Neuronal stem cell (in vitro differentiated cells): ENCODE measurements around the gene EPHA4.

Source experiments
- DNase-seq: peaks from one replicate; pipeline ENCODE4 v3.0.0-alpha.2; 2013; ENCODE audit warnings: low spot score
- H2AFZ ChIP-seq: one replicate; pipeline ENCODE4 v1.6.1; 2013; ENCODE audit warnings: mild to moderate bottlenecking, low read length, inconsistent platforms
- H2AK5ac ChIP-seq: 2 replicates; pipeline ENCODE4 v1.6.1; 2013; ENCODE audit warnings: low read depth, mild to moderate bottlenecking, inconsistent platforms, low read length, moderate library complexity, mixed read lengths
- H2BK120ac ChIP-seq: 2 replicates; pipeline ENCODE4 v1.6.1; 2013; ENCODE audit warnings: low read depth, mild to moderate bottlenecking, inconsistent platforms, low read length, moderate library complexity, mixed read lengths
- H2BK12ac ChIP-seq: one replicate; pipeline ENCODE4 v1.6.1; 2013; ENCODE audit warnings: low read length, inconsistent platforms
- H2BK15ac ChIP-seq: 2 replicates; pipeline ENCODE4 v1.6.1; 2013; ENCODE audit warnings: mild to moderate bottlenecking, low read length, inconsistent platforms, mixed read lengths
- H2BK5ac ChIP-seq: one replicate; pipeline ENCODE4 v1.6.1; 2013; ENCODE audit warnings: inconsistent platforms, mild to moderate bottlenecking, low read length, moderate library complexity
- H3K14ac ChIP-seq: one replicate; pipeline ENCODE4 v1.6.1; 2013; ENCODE audit warnings: low read length, inconsistent platforms
- H3K18ac ChIP-seq: 2 replicates; pipeline ENCODE4 v1.6.1; 2013; ENCODE audit warnings: low read length, inconsistent platforms
- H3K23ac ChIP-seq: 2 replicates; pipeline ENCODE4 v1.6.1; 2013; ENCODE audit warnings: low read depth, mild to moderate bottlenecking, mixed read lengths, low read length, inconsistent platforms; ENCODE audit not compliant: poor library complexity
- H3K27ac ChIP-seq: replicated peaks from 3 replicates; pipeline ENCODE4 v1.5.1; 2013; ENCODE audit warnings: low read length, inconsistent platforms
- H3K27me3 ChIP-seq, 3 experiments: 2 replicates each; pipeline ENCODE4 v1.6.1; 2013; ENCODE audit warnings: low read length in 3 of 3, mild to moderate bottlenecking in 2 of 3, inconsistent platforms in 1 of 3, low read depth in 1 of 3, mixed read lengths in 1 of 3, moderate library complexity in 1 of 3; ENCODE audit not compliant: control insufficient read depth in 3 of 3, insufficient read depth in 3 of 3
- H3K36me3 ChIP-seq, 2 donors: replicated peaks in 1 of 2; 2 replicates each; pipeline ENCODE4 v1.6.1; 2013; ENCODE audit warnings: low read length in 2 of 2; ENCODE audit not compliant: control insufficient read depth in 2 of 2, insufficient read depth in 2 of 2
- H3K4ac ChIP-seq: 2 replicates; pipeline ENCODE4 v1.6.1; 2013; ENCODE audit warnings: inconsistent platforms, mild to moderate bottlenecking, low read length, moderate library complexity
- H3K4me1 ChIP-seq, 2 donors: 1 replicate in 1 of 2; 2 replicates in 1 of 2; pipeline ENCODE4 v1.6.1; 2013; ENCODE audit warnings: low read length in 2 of 2, low read depth in 1 of 2; ENCODE audit not compliant: control insufficient read depth in 2 of 2, insufficient read depth in 1 of 2
- H3K4me2 ChIP-seq: one replicate; pipeline ENCODE4 v1.6.1; 2013; ENCODE audit warnings: mild to moderate bottlenecking, low read length, inconsistent platforms; ENCODE audit not compliant: insufficient read depth, poor library complexity, severe bottlenecking
- H3K4me3 ChIP-seq, 2 donors: 2 replicates each; pipeline ENCODE4 v1.5.1; 2013; ENCODE audit warnings: low read length in 2 of 2, mild to moderate bottlenecking in 2 of 2, inconsistent platforms in 1 of 2, moderate library complexity in 1 of 2
- H3K79me1 ChIP-seq: one replicate; pipeline ENCODE4 v1.6.1; 2013; ENCODE audit warnings: low read depth, mild to moderate bottlenecking, inconsistent platforms, low read length, moderate library complexity
- H3K9ac ChIP-seq: one replicate; pipeline ENCODE4 v1.6.1; 2013; ENCODE audit warnings: mild to moderate bottlenecking, low read depth, low read length, inconsistent platforms; ENCODE audit not compliant: poor library complexity
- H3K9me3 ChIP-seq, 2 donors: replicated peaks in 1 of 2; 2 replicates each; pipeline versions ENCODE3 to v1.6.1; 2013; ENCODE audit warnings: low read length in 2 of 2, mild to moderate bottlenecking in 2 of 2, inconsistent platforms in 1 of 2, low read depth in 1 of 2, mixed read lengths in 1 of 2, moderate library complexity in 1 of 2; ENCODE audit not compliant: control insufficient read depth in 2 of 2, insufficient read depth in 1 of 2
- H4K8ac ChIP-seq: one replicate; pipeline ENCODE4 v1.6.1; 2013; ENCODE audit warnings: low read depth, mild to moderate bottlenecking, inconsistent platforms, low read length, moderate library complexity
- H4K91ac ChIP-seq: one replicate; pipeline ENCODE4 v1.6.1; 2013; ENCODE audit warnings: low read length, low read depth, mild to moderate bottlenecking, inconsistent platforms; ENCODE audit not compliant: poor library complexity
- WGBS, 2 donors: extraction: QIAGEN DNeasy Blood & Tissue Kit; methylation state at CpG; one replicate each; pipeline ENCODE4 v1.1.7; 2013; ENCODE audit warnings: missing lambda C conversion rate in 2 of 2, mixed read lengths in 1 of 2; ENCODE audit not compliant: insufficient read length in 2 of 2, insufficient replicate concordance in 1 of 2; ENCODE audit errors: extremely low coverage in 2 of 2; 5-methylcytosine and 5-hydroxymethylcytosine counted together

The EPHA4 gene

GRCh38 chr2:221530653-221531037 is 41.5 kb downstream of the EPHA4 start:
- no peak overlapping the region for H2BK12ac ChIP-seq
- H3K4me2 ChIP-seq = no peak overlapping the region
- no peak overlapping the region for H3K4ac ChIP-seq
- H3K27me3 ChIP-seq = no peaks in the 10 kb centered on the region
- no peak overlapping the region for H2AK5ac ChIP-seq
- H4K8ac ChIP-seq = no peak overlapping the region
- no peak overlapping the region for H3K18ac ChIP-seq
- H3K9me3 ChIP-seq = no peaks in the 10 kb centered on the region
- H2BK5ac ChIP-seq = no peak overlapping the region
- peaks cover 3% of the 10 kb centered on the region for H3K79me1 ChIP-seq
- no peak overlapping the region for H2BK120ac ChIP-seq
- no peak overlapping the region for H3K23ac ChIP-seq
- no CpG with 5 or more reads among the region's 2 CpGs for WGBS, 2 donors
- DNase-seq = no peak
- H3K36me3 ChIP-seq = peaks cover 0 to 1% of the 10 kb centered on the region in 2 donors
- H3K4me3 ChIP-seq = no peak overlapping the region
- H2AFZ ChIP-seq = no peak overlapping the region
- no peak overlapping the region for H2BK15ac ChIP-seq
- H3K9ac ChIP-seq = no peak overlapping the region
- peaks cover 6 to 23% of the 10 kb centered on the region in 2 donors for H3K4me1 ChIP-seq
- H3K27ac ChIP-seq = no peak overlapping the region
- H3K14ac ChIP-seq = no peak overlapping the region
- no peak overlapping the region for H4K91ac ChIP-seq

GRCh38 chr2:221529943-221530652 is 42.0 kb downstream of the EPHA4 start:
- no peak overlapping the region for H2AFZ ChIP-seq
- H2BK5ac ChIP-seq = no peak overlapping the region
- H3K27ac ChIP-seq = no peak overlapping the region
- no peak overlapping the region for H2AK5ac ChIP-seq
- no peak overlapping the region for H2BK15ac ChIP-seq
- no peak overlapping the region for H2BK12ac ChIP-seq
- no peak overlapping the region for H3K4ac ChIP-seq
- H3K23ac ChIP-seq = no peak overlapping the region
- no CpG with 5 or more reads among the region's 10 CpGs for WGBS, 2 donors
- H2BK120ac ChIP-seq = no peak overlapping the region
- no peak overlapping the region for H4K91ac ChIP-seq
- no peak overlapping the region for H3K18ac ChIP-seq
- peaks cover 0 to 1% of the 10 kb centered on the region in 2 donors for H3K36me3 ChIP-seq
- peaks cover 3% of the 10 kb centered on the region for H3K79me1 ChIP-seq
- H3K4me3 ChIP-seq = no peak overlapping the region
- H3K4me1 ChIP-seq = peaks cover 6 to 23% of the 10 kb centered on the region in 2 donors
- H3K9me3 ChIP-seq = no peaks in the 10 kb centered on the region
- H3K9ac ChIP-seq = no peak overlapping the region
- no peak overlapping the region for H3K14ac ChIP-seq
- no peak overlapping the region for H3K4me2 ChIP-seq
- no peak overlapping the region for H4K8ac ChIP-seq
- no peak for DNase-seq
- no peaks in the 10 kb centered on the region for H3K27me3 ChIP-seq

GRCh38 chr2:221529177-221529942 is 42.7 kb downstream of the EPHA4 start:
- no CpG with 5 or more reads among the region's 8 CpGs for WGBS, 2 donors
- H3K9me3 ChIP-seq = no peaks in the 10 kb centered on the region
- H3K14ac ChIP-seq = no peak overlapping the region
- no peak overlapping the region for H2AFZ ChIP-seq
- H3K9ac ChIP-seq = no peak overlapping the region
- peaks cover 3% of the 10 kb centered on the region for H3K79me1 ChIP-seq
- peak overlapping the region; percentile 38 for H3K27ac ChIP-seq
- no peak overlapping the region for H4K8ac ChIP-seq
- H2BK15ac ChIP-seq = no peak overlapping the region
- no peak overlapping the region for H4K91ac ChIP-seq
- H3K4me1 ChIP-seq = peaks cover 6 to 23% of the 10 kb centered on the region in 2 donors
- no peak overlapping the region for H3K4ac ChIP-seq
- DNase-seq = no peak
- H3K23ac ChIP-seq = no peak overlapping the region
- H3K4me3 ChIP-seq = no peak overlapping the region
- H2BK5ac ChIP-seq = no peak overlapping the region
- H3K18ac ChIP-seq = no peak overlapping the region
- H2AK5ac ChIP-seq = no peak overlapping the region
- no peak overlapping the region for H2BK12ac ChIP-seq
- no peak overlapping the region for H3K4me2 ChIP-seq
- peaks cover 0 to 1% of the 10 kb centered on the region in 2 donors for H3K36me3 ChIP-seq
- H2BK120ac ChIP-seq = no peak overlapping the region
- no peaks in the 10 kb centered on the region for H3K27me3 ChIP-seq

- Histone ChIP-seq H2BK120ac (no peak overlapping the region), H3K4me1 (peaks cover 1 to 20% of the 10 kb centered on the region in 2 donors), H4K8ac (no peak overlapping the region), H3K23ac (no peak overlapping the region), H3K9me3 (no peaks in the 10 kb centered on the region), H3K4me3 (no peak overlapping the region), H2AFZ (no peak overlapping the region), H3K9ac (no peak overlapping the region), H2BK15ac (no peak overlapping the region), H3K36me3 (peaks cover 0 to 3% of the 10 kb centered on the region in 2 donors), H4K91ac (no peak overlapping the region), H3K18ac (no peak overlapping the region), H3K4ac (no peak overlapping the region), H3K79me1 (peaks cover 3% of the 10 kb centered on the region), H2BK5ac (no peak overlapping the region), H3K14ac (no peak overlapping the region), H3K4me2 (no peak overlapping the region), H2AK5ac (no peak overlapping the region), H3K27ac (no peak overlapping the region), H2BK12ac (no peak overlapping the region), H3K27me3 (peaks cover 0 to 2% (median 0%) of the 10 kb centered on the region in 3 experiments)
- WGBS, 2 donors = no CpG with 5 or more reads among the region's 6 CpGs
- no peak for DNase-seq
Observed at GRCh38 chr2:221527776-221528309, 44.3 kb downstream of the EPHA4 start.
